ENCODE data around the gene GIT1.

GIT1 gene, protein sequence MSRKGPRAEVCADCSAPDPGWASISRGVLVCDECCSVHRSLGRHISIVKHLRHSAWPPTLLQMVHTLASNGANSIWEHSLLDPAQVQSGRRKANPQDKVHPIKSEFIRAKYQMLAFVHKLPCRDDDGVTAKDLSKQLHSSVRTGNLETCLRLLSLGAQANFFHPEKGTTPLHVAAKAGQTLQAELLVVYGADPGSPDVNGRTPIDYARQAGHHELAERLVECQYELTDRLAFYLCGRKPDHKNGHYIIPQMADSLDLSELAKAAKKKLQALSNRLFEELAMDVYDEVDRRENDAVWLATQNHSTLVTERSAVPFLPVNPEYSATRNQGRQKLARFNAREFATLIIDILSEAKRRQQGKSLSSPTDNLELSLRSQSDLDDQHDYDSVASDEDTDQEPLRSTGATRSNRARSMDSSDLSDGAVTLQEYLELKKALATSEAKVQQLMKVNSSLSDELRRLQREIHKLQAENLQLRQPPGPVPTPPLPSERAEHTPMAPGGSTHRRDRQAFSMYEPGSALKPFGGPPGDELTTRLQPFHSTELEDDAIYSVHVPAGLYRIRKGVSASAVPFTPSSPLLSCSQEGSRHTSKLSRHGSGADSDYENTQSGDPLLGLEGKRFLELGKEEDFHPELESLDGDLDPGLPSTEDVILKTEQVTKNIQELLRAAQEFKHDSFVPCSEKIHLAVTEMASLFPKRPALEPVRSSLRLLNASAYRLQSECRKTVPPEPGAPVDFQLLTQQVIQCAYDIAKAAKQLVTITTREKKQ

DNA sequence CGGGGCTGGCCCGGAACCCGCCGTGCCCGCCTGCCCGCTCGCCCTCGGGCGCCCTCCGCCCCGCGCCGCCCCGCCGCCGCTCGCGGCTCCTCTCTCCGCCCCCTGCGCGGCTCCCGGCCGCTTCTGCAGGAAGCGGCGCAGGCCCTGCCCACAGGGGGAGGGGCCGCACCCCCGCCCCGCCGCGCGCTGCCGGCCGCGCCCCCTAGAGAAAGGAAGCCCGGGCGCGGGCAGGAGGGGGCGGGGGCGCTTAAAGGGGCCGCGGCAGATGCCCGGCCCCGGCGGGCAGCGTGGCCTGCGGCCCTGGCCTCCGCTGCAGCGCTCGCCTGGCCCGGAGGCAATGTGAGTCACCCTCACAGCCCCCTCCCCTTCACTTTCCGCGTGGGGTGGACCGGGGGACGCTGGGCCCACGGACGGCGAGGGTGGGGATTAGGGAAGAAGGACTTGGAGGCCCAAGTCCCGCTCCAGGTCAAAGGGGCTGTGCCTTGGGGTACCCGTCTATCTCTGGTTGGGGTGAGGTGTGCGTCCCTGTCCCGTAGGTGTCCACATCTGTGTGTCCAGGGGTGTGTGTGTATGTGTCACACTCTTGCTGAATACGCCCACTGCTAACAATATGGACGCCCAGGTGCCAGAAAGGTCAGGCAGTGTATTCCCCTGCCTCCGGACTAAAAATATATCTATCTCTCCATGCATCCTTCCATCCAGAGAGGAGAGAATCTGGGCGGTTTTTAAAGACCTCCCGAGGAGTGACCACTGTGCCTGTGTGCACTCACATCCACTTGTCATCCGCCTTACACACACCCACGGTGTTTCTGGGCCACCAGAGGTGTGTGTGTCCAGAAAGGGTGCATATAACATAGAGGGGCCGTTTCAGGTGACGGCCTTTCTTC, at the start of gene GIT1:
Gene GIT1 (minus strand): TSS at position 125 of the 887 bp plus-strand sequence. CDS start 270 bp downstream, outside the sequence.
- DNase-seq, result peak; percentile 77

DNA sequence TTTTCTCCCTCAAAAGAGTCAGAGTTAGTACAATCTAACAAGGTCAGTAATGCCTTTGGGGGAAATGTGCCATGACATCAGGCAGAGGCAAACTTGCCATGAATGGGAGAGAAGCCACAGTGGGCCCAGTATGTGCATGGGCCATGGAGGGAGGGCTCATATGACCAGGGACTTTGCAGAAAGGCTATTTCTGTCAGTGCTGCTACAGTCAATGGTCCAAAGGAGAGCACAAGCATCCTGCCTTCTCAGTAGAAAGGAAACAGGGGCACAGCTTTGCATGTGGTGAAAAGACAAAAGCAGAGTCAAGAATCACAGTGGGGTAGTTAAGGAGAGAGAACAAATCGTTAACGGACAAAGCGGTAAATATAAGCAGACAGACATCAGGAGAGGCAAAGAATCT, 44.4 kb upstream of the GIT1 start:
- no peak for DNase-seq

DNA sequence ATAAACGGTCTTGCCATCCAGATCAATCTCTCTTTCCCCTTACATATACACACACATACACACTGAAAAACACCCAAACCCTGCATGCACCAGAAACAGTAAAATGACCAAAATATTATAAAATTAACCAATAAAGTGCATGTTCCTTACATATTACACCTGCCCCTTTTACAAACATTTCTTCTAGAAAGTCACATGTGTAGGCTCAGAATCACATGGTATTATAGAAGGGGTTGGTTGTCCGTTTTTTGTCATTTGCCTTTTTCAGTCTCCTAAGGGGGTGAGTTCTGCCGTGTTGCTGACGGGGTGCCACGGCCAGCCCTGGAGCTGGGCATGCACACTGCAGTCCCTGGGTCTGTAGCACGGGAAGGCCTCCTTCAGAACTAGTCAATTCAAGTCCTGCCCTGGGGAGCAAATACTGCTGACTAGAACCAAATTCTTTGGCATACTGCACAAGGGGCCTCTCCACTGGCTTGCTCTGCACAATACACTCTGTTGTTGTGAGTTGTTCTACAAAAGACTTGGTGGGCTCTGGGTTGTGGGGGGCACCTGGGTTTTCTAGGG, 41.3 kb upstream of the GIT1 start:
- no peak for DNase-seq

DNA sequence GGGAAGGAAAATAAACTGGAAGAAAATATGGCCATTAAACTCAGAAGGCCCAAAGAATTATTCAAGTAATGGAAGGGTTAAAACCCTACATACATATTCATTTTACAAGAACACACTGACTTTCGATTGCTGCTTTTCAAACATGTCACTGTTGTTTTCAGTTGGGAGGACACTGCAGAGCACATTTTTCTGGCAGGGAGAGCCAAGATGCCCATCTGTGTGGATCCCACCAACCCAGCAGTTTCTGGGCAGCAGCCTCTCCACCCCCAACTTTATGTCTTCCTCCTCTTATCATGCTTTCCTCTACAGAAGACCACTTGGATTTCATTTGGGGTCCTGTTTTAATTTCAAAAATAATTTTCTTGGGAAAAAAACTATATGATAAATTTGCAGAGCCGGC, 40.4 kb upstream of the GIT1 start:
- DNase-seq, result no peak

DNA sequence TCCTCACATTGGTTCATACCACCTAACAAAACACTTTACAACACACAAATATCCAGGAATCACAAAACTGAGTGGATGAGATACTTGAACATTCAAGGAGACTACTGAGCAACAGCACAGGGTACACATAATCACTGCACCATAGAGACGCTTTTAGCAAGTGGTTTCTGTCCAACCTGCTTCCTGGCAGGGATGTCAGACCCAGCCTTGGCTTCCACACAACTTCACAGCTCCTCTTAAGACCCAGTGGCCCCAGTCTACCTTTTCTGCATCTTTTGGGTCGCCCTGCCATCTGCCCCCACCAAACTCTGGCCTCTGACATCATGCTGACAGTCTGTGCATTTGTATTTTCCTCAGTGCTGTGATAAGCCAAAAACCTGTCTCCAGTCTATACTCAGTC, 39.2 kb upstream of the GIT1 start:
- no peak for DNase-seq

DNA sequence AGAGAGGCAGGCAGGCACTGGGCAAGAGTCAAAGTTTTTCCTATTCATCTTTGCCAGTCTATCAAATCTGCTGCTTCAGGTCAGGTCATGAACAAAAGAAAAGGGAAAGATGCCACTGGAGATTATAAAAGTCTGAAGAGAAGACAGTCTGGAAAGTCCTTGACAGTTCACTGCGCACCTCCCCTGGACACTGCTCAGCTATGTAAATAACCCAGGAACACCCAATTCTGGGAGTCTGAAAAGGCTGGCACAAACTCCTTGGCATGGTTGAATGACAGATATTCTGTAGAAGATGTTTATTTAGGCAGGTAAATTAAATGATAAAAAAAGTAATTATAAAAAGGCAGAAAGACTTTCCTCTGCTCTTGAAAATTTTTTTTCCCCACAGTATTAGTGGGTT, 38.5 kb upstream of the GIT1 start:
- no peak for DNase-seq

DNA sequence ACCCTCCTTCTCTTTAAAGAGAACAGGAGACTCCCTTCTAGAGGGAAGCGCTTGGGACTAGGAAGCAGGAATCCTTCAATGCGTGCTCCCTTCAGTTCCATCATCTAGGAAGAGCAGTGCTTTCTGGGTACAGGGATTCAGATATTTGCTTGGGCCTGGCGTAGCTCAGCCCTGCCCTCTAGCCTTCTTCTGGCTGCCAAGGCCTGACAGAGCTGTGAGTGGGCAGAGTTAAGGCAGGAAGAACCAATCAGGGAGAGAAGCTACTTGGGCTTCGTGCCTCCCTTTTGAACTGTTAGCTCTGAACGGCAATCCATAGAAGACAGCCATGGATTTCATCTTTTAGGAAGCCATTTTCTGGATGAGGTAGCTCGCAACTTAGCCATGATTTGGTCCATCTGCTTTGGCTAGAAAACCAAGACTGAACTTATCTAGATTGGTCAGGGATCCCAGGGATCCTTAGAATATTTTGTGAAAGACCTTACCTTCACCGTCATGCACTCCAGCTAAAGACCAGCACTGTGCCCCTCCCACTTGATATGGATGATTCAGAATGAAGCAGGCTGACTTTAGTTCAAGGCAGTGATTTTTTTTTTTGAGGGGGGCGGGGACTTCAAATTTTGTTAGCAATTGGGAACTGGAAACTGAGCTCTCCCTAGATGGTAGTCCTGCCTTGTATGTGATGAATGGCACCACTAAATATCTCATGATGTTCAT, 35.7 kb upstream of the GIT1 start:
- DNase-seq, result no peak

DNA sequence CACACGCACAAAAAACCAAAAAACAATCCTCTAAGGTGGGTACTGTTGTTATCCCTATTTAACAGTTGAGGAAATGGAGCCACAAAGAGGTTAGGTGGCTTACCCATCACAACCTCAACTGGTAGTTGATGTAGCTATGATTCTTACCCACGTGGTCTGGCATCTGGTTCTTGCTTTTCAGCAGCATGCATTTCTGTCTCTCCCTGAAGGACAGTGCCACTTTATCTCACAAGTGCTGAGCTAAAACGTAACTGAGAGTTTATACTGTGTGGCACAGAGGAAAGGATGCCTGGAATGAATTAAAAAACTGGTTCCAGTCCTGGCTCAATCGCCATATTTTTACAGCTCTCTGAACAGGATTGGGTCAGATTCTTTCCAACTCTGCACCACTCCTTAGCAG, 35.1 kb upstream of the GIT1 start:
- no peak for DNase-seq

DNA sequence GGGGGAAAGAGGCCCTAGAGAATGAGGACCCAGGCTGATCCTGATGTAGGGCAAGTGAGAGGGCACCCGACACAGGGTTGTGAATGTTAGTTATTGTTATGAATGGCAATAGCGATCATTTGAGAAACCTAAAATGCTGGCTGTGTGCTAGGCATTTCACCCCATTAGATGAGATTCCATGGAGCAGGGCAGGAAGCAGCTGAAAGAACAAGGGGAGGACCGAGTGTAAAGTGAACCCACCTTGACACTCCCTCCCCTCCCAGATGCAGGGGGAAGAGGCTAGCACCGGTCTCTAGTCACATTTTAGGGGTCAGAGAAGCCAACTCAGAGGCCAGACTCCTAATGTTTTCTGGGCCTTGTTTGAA, 33.8 kb upstream of the GIT1 start:
- DNase-seq, result no peak

DNA sequence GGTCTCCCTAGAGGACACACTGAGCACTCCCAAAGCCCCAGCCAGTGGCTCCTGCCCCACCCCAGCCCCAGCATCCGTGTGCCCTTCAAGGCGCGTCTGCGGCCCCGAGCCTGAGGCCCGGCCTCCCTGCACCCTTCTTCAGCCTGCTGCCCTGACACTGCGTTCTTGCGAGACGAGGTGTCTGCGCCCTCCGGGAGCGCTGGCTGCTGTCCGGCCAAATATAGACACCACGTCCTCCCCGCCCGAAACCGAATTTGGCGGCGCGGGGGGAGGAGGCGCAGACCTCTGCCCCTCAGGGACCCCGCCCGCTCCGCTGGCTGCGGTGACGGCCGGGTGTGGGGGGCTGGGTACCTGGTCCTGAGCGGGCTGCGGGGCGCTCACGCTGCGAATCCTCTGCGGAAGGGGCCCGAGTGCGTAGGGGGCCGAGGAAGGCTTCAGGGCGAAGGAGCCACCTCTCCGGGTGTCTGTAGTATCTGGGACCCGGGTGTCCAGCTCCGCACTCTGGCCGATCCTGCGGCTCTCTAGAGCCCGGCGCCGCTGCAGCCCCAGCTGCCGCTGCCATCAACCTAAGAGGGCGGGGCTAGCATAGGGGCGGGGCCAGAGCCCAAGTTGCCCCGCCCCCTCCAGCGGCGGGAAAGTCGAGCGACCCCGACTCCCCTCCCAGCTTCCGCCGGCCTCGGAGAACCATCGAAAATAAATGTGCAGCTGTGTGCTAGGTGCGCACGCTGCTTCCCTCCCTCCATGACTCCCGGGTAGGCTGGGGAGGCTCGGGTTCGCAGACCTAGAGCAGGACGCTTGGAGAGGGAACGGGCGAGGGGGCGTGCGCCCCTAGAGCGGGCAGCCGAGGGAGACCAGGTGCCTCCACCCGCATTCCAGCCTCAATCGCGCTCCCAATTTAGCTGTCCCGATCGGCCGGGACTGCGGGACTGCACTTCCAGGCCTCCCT, 33.2 kb upstream of the GIT1 start, which contains the start of gene CORO6:
Gene CORO6 (minus strand): TSS at position 576 of the 946 bp plus-strand sequence. CDS start 1,491 bp downstream, outside the sequence.
- peak; percentile 38 for DNase-seq

DNA sequence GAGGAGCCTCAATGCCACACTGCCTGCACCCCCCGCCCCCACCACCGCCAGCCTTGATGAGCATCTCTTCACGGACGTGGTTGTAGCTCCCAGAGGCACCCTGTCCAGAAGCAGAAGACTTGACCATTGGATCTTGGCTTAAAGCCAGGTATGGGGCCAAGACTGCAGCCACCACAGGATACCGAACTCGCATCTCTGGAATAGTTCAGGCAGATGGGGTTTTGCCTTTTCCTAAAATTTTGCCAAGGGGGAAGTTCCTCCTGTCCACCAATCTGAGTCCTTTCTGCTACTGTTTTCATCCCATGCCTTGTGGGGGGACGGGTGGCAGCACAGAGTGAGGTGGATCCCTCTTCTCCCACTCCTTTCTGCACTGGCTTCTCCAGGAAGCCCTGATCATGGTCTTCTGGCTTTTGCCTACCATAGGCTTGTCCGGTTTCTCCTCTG, 32.3 kb upstream of the GIT1 start:
- DNase-seq, result no peak

DNA sequence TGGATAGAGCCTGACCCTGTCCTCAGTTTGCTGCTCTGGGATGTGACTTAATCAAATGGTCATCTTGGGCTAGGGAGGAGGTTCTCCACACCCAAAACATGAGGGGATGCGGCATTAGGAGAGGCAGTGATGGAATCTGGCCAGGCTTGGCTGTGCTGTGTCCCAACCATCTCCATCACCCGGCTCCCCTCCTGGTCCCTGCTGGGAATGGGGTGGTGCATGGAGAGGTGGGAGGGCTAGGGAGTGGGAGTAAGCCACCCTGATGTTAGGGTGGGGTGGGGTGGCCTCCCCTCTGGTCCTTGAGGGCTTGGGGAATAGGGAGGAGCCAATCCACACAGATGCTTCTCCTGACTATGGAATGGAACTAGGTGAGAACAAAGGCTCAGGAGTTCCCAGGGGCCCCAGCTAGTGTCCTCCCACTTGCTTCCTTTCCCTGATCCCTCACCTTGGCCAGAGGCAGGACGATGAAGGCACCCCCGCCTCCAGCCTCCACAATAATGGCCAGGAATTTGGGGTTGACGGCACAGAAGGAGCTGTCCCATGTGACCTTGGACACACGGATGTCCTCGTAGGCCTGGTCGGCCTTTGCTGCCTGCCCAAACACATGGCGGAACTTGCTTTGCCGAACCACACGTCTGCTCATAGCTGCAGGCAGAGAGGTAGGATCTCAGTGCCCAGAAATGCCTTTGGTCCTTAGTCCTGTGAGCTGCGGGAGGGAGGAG, 31.5 kb upstream of the GIT1 start:
- no peak for DNase-seq

DNA sequence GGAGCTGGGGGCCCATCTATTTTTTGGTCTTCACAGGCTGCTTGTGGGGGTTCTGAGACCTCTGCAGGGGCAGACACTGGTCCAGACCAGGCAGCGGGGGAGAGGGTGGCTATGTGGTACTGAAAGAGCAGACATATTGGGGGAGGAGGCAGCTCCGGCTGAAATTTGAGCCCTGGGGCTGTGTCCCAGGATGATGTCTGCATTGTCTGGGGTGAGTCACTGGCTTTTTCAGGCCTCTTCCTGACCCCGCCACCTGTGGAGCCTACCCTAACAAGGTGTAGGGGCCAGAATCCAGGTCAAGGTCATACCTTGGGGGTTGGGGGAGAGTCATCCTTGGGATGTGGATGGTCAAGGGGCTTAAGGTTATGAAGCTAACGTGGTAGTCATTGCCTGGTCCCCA, 30.8 kb upstream of the GIT1 start:
- DNase-seq, result no peak

DNA sequence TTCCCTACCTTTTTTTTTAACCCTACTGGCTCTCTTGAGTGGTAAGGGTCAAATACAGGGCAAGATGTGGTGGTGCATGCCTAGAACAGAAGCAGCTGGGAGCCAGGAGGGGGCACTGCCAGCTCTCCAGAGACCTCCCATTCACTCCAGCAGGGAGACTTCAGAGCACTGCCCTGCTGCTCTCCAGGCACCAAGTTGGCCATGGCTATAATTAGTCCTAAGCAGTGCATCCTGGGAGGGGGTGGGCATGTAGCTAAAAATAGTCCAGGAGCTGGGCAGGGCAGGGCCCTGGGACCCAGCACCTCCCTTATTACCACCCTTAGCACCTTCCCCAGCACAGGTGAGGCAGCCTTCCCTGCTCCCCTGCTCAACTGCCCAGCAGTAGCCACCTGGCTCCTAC, 29.8 kb upstream of the GIT1 start:
- no peak for DNase-seq

DNA sequence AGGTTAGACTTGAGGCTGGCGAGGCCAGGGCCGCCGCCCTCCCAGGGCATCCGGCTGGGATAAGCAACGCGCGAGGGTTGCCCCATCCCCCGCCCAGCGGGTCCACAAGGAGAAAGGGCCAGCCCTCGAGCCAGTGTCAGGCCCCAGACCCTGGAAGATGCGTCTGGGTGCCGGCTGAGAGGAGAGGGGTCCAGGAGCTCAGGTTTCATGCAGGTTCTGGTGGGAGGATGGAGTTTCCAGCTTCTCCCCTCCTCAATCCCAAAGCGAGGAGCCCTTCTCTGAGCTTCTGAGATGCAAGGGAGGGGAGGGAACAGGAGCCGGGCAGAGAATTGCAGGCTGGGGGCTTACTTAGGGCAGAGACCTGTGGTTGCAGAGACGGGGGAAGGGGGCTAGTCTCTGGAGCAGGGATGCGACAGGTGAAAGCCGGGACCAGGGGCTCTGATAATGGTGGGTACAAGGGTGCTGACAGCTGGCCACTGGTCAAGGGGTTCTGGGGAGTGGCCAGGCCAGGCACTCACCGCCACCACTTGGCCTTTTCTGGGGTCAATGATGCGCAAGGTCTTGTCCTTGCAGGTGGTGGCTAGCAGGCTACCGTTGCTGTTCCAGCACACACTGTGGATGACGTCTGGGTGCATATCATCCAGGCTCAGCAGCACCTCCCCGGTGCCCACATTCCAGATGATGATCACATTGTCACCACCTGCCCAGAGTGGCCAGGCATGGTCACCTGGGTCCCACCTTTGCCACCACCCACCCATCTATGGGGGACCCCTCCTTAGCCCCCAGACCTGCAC, 29.0 kb upstream of the GIT1 start:
- no peak for DNase-seq

DNA sequence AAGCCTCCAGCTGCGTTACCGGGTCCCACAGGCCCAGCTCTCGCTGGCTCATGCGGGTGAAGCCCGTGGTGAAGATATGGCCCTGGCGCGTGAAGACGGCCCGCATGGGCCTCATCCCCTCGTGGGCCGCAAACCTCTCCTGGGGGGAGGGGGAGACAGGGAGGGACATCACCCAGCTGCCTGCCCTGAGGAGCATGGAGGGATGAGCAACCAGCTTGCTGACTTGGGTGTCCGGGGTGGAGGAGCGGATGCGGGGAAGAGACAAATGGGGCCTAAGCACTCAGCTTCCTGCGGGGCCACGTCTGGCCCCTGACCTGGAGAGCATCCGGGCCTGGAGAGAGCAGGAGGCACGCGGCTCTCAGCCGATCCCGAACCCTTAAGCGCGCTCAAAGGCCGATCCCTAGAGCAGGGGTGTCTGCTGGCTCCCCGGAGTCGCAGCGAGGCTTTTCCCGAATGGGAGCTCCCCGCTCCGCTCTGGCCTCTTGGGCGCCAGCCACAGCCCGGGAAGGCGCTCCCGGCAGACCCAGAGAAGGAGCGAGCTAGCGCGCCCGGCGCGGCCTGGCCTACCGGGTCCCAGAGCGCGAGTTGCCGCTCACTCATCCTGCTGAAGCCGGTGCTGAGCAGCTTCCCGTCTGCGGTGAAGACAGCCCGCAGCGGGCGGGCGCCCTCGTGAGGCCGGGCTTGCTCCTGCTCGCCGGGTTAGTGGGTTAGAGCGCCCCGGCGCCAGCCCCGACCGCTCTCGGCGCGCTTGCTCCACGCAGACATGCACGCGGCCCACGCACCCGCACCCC, 28.2 kb upstream of the GIT1 start:
- peak; percentile 84 for DNase-seq

DNA sequence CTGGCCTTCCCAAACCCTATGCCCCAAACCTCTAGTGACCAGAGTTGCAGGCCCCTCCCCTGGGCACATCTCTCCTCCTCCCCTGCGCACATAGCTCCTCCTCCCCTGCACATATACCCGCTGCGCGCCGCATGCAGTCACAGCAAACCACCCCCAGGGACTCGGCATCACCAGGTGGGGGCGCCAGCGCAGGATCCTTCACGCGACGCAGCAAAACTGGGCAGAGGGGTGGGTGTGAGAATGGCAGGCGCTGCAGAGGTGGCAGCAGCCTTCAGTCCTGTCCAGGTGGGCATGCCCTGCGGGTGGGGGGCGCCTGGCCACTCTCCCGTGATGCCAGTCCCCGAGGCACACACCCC, 27.7 kb upstream of the GIT1 start:
- DNase-seq, result peak; percentile 92

DNA sequence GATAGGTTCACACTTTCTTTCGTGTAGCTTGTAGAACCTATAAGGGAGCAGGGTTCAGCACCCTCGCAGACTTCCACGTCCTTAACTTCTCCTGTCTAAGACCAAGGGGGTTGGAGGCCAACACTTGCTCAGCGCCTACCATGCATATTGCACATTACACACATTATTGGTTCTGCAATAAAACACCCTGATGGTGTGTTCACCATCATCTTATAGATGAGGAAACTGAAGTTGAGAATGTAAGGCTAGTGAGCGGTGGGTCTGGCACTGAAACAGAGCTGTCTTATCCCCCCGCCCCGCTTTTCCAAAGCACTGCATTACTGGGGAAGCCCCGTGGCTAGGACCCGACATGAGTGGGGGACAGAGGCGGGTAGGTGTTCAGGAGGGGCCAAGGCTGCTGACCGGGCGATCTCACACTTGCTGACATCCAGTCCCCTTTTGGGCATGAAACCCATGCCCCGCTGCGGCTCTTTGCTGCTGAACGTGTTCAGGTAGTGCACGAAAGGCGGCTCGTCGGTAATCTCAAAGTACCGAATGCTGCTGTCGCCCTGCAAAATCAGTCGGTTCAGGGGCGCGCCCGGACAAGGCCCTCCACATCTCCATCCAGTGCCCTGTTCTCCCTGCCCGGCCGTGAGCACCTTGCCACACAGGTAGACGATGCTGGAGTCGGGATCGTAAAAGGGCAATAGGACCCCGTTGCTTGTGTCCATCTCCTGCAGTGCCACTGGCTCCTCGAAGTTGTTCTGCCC, 27.0 kb upstream of the GIT1 start:
- DNase-seq, result no peak

Data from stimulated activated naive CD4-positive, alpha-beta T cell treated with Interleukin-2 at 50 U/mL for 16 hours (primary cell).